ENCODE results near the gene AP2A2. TPM values are rescaled to one million over a fixed set of nuclear protein-coding genes. Genes with fewer than 3 reads are reported as not detected.

The AP2A2 gene
- total RNA-seq, 1 donor from 2014 or later: 105 TPM

DNA sequence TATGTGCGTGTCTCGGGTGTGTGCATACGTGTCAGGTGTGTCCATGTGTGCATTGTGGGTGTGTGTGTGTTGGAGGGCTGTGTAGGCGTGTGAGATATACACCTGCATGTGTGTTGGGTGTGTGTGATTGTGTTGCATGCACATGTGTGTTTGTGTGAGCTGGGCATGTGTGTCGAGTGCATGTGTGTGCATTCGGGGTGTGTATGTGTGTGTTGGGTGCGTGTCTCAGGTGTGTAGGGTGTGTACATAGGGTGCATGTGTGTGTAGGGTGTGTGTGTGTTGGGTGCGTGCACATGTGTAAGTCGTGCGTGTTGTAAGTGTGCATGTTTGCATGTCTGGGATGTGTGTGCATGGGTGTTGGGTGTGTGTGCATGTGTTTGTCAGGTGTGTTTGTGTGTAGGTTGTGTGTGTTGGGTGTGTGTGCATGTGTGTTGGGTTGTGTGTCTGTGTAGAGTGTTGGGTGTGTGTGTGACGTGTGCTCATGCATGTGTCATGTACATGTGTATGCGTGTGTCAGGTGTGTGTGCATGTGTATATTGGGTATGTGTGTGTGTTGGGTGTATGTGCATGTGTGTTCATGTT lies 106.7 kb downstream of the AP2A2 start:
- Histone ChIP-seq H3K27ac (ENCODE audit: low read depth, low read length) (no peak overlapping the region), H3K4me1 (ENCODE audit: insufficient read depth, low read length) (no peaks in the 10 kb centered on the region), H4K20me1 (ENCODE audit: insufficient read depth, low read length) (peaks cover 4% of the 10 kb centered on the region), H2AFZ (ENCODE audit: low read depth, low read length) (no peak overlapping the region), H3K4me3 (ENCODE audit: insufficient read depth, low read depth, low read length) (no peak overlapping the region), H3K79me2 (ENCODE audit: insufficient read depth, low read length) (no peaks in the 10 kb centered on the region), H3K4me2 (ENCODE audit: low read length) (no peak overlapping the region), H3K36me3 (ENCODE audit: insufficient read depth, low read length) (no peaks in the 10 kb centered on the region), H3K9me3 (ENCODE audit: insufficient read depth, low read depth, low read length) (no peaks in the 10 kb centered on the region), H3K9ac (ENCODE audit: low read length) (no peak overlapping the region), H3K27me3 (ENCODE audit: insufficient read depth, low read length) (no peaks in the 10 kb centered on the region)
- TF ChIP-seq, protein P1, sequence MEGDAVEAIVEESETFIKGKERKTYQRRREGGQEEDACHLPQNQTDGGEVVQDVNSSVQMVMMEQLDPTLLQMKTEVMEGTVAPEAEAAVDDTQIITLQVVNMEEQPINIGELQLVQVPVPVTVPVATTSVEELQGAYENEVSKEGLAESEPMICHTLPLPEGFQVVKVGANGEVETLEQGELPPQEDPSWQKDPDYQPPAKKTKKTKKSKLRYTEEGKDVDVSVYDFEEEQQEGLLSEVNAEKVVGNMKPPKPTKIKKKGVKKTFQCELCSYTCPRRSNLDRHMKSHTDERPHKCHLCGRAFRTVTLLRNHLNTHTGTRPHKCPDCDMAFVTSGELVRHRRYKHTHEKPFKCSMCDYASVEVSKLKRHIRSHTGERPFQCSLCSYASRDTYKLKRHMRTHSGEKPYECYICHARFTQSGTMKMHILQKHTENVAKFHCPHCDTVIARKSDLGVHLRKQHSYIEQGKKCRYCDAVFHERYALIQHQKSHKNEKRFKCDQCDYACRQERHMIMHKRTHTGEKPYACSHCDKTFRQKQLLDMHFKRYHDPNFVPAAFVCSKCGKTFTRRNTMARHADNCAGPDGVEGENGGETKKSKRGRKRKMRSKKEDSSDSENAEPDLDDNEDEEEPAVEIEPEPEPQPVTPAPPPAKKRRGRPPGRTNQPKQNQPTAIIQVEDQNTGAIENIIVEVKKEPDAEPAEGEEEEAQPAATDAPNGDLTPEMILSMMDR (IDR thresholded peaks at IDR 0.05; ENCODE audit: insufficient read depth, low read depth, low read length): no peak
- no peak for TF ChIP-seq EZH2 (IDR thresholded peaks at IDR 0.05; ENCODE audit: insufficient read depth, low read length)
- Mint-ChIP-seq H3K27me3 (ENCODE audit: low read depth, unreplicated experiment) (peaks cover 4% of the 10 kb centered on the region), H3K9me3 (ENCODE audit: unreplicated experiment) (no peaks in the 10 kb centered on the region), H3K36me3 (ENCODE audit: low read depth, unreplicated experiment) (peaks cover 2% of the 10 kb centered on the region), H3K27ac (ENCODE audit: unreplicated experiment) (no peak overlapping the region), H3K4me1 (ENCODE audit: low read depth, unreplicated experiment) (no peaks in the 10 kb centered on the region), H3K4me3 (ENCODE audit: unreplicated experiment) (peak overlapping the region; percentile 3)
- FAIRE-seq (no peak), DNase-seq (ENCODE audit: low read depth) (no peak)

DNA sequence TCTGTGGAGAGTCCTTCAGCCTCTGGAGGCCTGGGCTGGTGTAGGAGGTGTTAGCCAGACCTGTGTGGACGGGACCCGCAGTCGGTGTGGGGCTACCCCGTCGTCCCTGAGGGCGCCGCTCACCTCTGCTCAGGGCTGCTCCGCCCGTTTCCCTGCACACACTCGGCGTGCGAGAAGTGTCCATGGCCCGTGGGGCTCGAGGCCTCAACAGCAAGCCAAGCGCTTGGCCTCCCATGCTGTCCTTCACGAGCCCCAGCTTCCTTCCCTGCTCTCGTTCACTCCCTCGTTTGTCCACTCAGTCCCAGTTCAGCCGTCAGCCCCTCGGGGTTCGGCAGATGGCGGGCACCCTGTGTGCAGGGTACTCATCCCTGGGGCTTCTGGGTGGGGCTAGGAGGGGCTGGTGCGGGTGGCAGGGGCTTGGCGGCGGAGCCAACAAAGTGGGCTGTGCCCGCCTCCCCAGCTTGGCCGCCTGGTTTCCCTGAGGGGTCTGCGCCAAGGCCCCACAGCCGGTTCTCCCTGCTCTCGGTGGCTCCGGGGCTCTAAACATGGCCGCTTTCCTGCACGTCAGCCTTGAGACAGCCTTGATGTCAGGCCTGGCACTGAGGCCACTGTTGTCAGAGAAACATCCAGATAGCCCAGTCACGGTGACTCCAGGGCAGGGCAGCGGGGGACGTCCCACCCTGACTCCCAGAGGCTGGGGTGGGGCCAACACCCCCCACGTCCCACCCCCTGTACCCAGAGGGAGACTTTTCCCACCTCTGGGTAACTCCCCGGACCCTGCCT lies 107.5 kb downstream of the AP2A2 start:
- Histone ChIP-seq H3K4me3 (ENCODE audit: insufficient read depth, low read depth, low read length) (no peak overlapping the region), H3K79me2 (ENCODE audit: insufficient read depth, low read length) (no peaks in the 10 kb centered on the region), H3K4me2 (ENCODE audit: low read length) (no peak overlapping the region), H3K9me3 (ENCODE audit: insufficient read depth, low read depth, low read length) (no peaks in the 10 kb centered on the region), H3K36me3 (ENCODE audit: insufficient read depth, low read length) (no peaks in the 10 kb centered on the region), H3K27ac (ENCODE audit: low read depth, low read length) (no peak overlapping the region), H3K27me3 (ENCODE audit: insufficient read depth, low read length) (no peaks in the 10 kb centered on the region), H2AFZ (ENCODE audit: low read depth, low read length) (no peak overlapping the region), H3K4me1 (ENCODE audit: insufficient read depth, low read length) (no peaks in the 10 kb centered on the region), H3K9ac (ENCODE audit: low read length) (no peak overlapping the region), H4K20me1 (ENCODE audit: insufficient read depth, low read length) (peaks cover 4% of the 10 kb centered on the region)
- Mint-ChIP-seq H3K9me3 (ENCODE audit: unreplicated experiment) (peaks cover 2% of the 10 kb centered on the region), H3K36me3 (ENCODE audit: low read depth, unreplicated experiment) (peaks cover 2% of the 10 kb centered on the region), H3K4me3 (ENCODE audit: unreplicated experiment) (no peak overlapping the region), H3K4me1 (ENCODE audit: low read depth, unreplicated experiment) (no peaks in the 10 kb centered on the region), H3K27me3 (ENCODE audit: low read depth, unreplicated experiment) (peaks cover 4% of the 10 kb centered on the region), H3K27ac (ENCODE audit: unreplicated experiment) (no peak overlapping the region)
- DNase-seq (ENCODE audit: low read depth) (no peak), FAIRE-seq (no peak)
- TF ChIP-seq, protein P1 (IDR thresholded peaks at IDR 0.05; ENCODE audit: insufficient read depth, low read depth, low read length): no peak
- no peak for TF ChIP-seq EZH2 (IDR thresholded peaks at IDR 0.05; ENCODE audit: insufficient read depth, low read length)

DNA sequence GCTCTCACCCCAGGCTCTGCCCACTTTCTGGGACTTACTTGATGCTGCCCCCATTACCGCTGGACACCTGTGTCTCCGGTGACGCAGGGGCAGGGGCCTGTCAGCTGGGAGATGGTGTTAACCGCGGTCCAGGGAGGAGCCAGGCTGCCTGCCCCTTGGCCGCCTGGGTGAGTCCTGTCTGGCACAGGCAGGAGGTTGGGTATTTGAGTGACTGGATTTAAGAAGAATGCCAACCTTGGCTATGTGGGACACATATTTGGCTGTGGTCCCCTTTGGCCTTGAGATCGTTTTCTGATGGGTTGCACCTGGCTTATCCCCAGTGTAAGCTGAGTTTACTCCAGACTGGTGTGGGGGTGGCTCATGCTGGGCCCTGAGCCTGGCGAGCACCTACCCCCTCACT lies 108.3 kb downstream of the AP2A2 start:
- Histone ChIP-seq H3K4me1 (ENCODE audit: insufficient read depth, low read length) (no peaks in the 10 kb centered on the region), H3K27ac (ENCODE audit: low read depth, low read length) (no peak overlapping the region)

More for the DNA sequence above, 108.3 kb downstream of the AP2A2 start:
- H3K4me2 ChIP-seq (ENCODE audit: low read length): no peak overlapping the region
- H3K79me2 ChIP-seq (ENCODE audit: insufficient read depth, low read length): no peaks in the 10 kb centered on the region
- H3K9me3 ChIP-seq (ENCODE audit: insufficient read depth, low read depth, low read length): no peaks in the 10 kb centered on the region
- no peak overlapping the region for H2AFZ ChIP-seq (ENCODE audit: low read depth, low read length)
- TF ChIP-seq, protein P1 (IDR thresholded peaks at IDR 0.05; ENCODE audit: insufficient read depth, low read depth, low read length): no peak
- no peak for TF ChIP-seq EZH2 (IDR thresholded peaks at IDR 0.05; ENCODE audit: insufficient read depth, low read length)
- H3K4me3 ChIP-seq (ENCODE audit: insufficient read depth, low read depth, low read length): no peak overlapping the region
- Mint-ChIP-seq H3K36me3 (ENCODE audit: low read depth, unreplicated experiment) (peaks cover 2% of the 10 kb centered on the region), H3K4me1 (ENCODE audit: low read depth, unreplicated experiment) (no peaks in the 10 kb centered on the region), H3K9me3 (ENCODE audit: unreplicated experiment) (peaks cover 2% of the 10 kb centered on the region), H3K27me3 (ENCODE audit: low read depth, unreplicated experiment) (peaks cover 6% of the 10 kb centered on the region), H3K4me3 (ENCODE audit: unreplicated experiment) (no peak overlapping the region), H3K27ac (ENCODE audit: unreplicated experiment) (no peak overlapping the region)
- H3K27me3 ChIP-seq (ENCODE audit: insufficient read depth, low read length): no peaks in the 10 kb centered on the region
- H3K9ac ChIP-seq (ENCODE audit: low read length): no peak overlapping the region
- no peak for DNase-seq (ENCODE audit: low read depth)
- no peak for FAIRE-seq
- H3K36me3 ChIP-seq (ENCODE audit: insufficient read depth, low read length): no peaks in the 10 kb centered on the region
- H4K20me1 ChIP-seq (ENCODE audit: insufficient read depth, low read length): peaks cover 4% of the 10 kb centered on the region
